Activated T-cell treated with anti-CD3 and anti-CD28 coated beads, Interleukin-2, amount 50 U/mL, for 24 hours (primary cell): Measurements from ENCODE around the gene MYH15.

Experiments
- DNase-seq: peaks from one replicate; pipeline ENCODE4 v3.0.0-alpha.2; 2020
- H3K27ac Mint-ChIP-seq: 2 replicates; pipeline ENCODE4 v1.8.0; 2020; ENCODE audit warnings: mild to moderate bottlenecking, mixed read lengths
- H3K27me3 Mint-ChIP-seq: 2 replicates; pipeline ENCODE4 v1.8.0; 2020; ENCODE audit warnings: mixed read lengths
- H3K36me3 Mint-ChIP-seq: 2 replicates; pipeline ENCODE4 v1.8.0; 2020; ENCODE audit warnings: low read depth, mixed read lengths
- H3K4me1 Mint-ChIP-seq: 2 replicates; pipeline ENCODE4 v1.8.0; 2020; ENCODE audit warnings: low read depth, mixed read lengths
- H3K4me3 Mint-ChIP-seq: 2 replicates; pipeline ENCODE4 v1.8.0; 2020; ENCODE audit warnings: mild to moderate bottlenecking, moderate library complexity, mixed read lengths
- H3K9me3 Mint-ChIP-seq: 2 replicates; pipeline ENCODE4 v1.8.0; 2020; ENCODE audit warnings: mixed read lengths

Gene MYH15

DNA sequence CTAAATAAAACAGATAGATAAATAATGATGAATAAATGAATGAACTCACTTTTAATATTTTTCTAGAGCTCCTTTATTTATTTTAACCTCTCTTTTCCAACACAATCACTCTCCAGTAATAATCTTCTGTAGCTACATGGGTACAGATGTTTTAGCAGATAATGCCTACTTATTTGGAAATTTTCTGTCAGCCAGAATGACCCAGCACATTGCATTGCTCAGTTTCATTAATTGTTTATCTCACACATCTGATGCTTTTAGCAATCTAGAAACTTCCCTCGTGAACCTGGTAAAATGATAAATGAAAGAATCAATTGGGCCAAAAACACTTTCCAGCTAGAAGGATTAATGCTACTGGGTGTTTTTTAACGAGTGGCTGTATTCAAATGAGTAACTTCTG is 14.9 kb upstream of the MYH15 start:
- no peak overlapping the region for H3K27ac Mint-ChIP-seq
- H3K27me3 Mint-ChIP-seq = peaks cover 9% of the 10 kb centered on the region
- H3K4me3 Mint-ChIP-seq = no peak overlapping the region
- no peaks in the 10 kb centered on the region for H3K4me1 Mint-ChIP-seq
- no peaks in the 10 kb centered on the region for H3K36me3 Mint-ChIP-seq
- H3K9me3 Mint-ChIP-seq = no peaks in the 10 kb centered on the region
- DNase-seq = no peak

- no peaks in the 10 kb centered on the region for H3K4me1 Mint-ChIP-seq
- peaks cover 9% of the 10 kb centered on the region for H3K27me3 Mint-ChIP-seq
- no peak overlapping the region for H3K27ac Mint-ChIP-seq
- H3K36me3 Mint-ChIP-seq = no peaks in the 10 kb centered on the region
- H3K9me3 Mint-ChIP-seq = no peaks in the 10 kb centered on the region
- no peak for DNase-seq
- H3K4me3 Mint-ChIP-seq = no peak overlapping the region
Observed at GRCh38 chr3:108524537-108524936, 14.1 kb upstream of the MYH15 start.

GRCh38 chr3:108518895-108519294 is 8.5 kb upstream of the MYH15 start:
- Mint-ChIP-seq H3K4me1 (no peaks in the 10 kb centered on the region), H3K27ac (no peak overlapping the region), H3K36me3 (no peaks in the 10 kb centered on the region), H3K9me3 (no peaks in the 10 kb centered on the region), H3K4me3 (no peak overlapping the region), H3K27me3 (no peaks in the 10 kb centered on the region)
- DNase-seq = no peak

DNA sequence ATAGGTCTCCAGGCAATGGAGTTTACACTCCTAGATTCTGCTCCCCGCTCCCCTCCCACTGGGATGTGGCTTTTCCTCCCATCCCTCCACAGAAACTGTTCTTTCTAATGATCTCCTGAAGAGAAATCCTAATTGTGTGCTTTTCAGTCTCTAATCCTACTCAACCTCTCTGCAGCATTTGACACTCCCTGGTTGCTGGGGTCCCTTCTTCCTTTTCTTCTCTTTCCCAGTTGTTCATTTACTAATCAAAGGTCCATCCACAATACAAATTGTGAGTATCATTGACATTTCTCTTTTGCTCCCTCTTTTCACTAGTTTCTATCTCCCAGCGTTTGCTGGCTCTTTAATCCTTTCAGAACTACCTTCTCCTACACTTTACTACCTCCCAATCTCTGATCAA is 6.5 kb upstream of the MYH15 start:
- no peak for DNase-seq
- H3K9me3 Mint-ChIP-seq = no peaks in the 10 kb centered on the region
- H3K36me3 Mint-ChIP-seq = no peaks in the 10 kb centered on the region
- no peak overlapping the region for H3K4me3 Mint-ChIP-seq
- H3K27me3 Mint-ChIP-seq = no peaks in the 10 kb centered on the region
- H3K27ac Mint-ChIP-seq = no peak overlapping the region
- no peaks in the 10 kb centered on the region for H3K4me1 Mint-ChIP-seq

- Mint-ChIP-seq H3K4me1 (no peaks in the 10 kb centered on the region), H3K4me3 (no peak overlapping the region), H3K27me3 (no peaks in the 10 kb centered on the region), H3K27ac (no peak overlapping the region), H3K9me3 (no peaks in the 10 kb centered on the region), H3K36me3 (no peaks in the 10 kb centered on the region)
- DNase-seq = no peak
Observed at GRCh38 chr3:108513961-108514360, 3.6 kb upstream of the MYH15 start.

- Mint-ChIP-seq H3K9me3 (no peaks in the 10 kb centered on the region), H3K27ac (no peak overlapping the region), H3K4me3 (no peak overlapping the region), H3K4me1 (no peaks in the 10 kb centered on the region), H3K36me3 (no peaks in the 10 kb centered on the region), H3K27me3 (no peaks in the 10 kb centered on the region)
- no peak for DNase-seq
Observed at GRCh38 chr3:108512671-108513070, 2.3 kb upstream of the MYH15 start.

GRCh38 chr3:108511490-108511889 is 1.1 kb upstream of the MYH15 start:
- H3K4me3 Mint-ChIP-seq = no peak overlapping the region
- no peaks in the 10 kb centered on the region for H3K9me3 Mint-ChIP-seq
- H3K36me3 Mint-ChIP-seq = no peaks in the 10 kb centered on the region
- H3K27ac Mint-ChIP-seq = no peak overlapping the region
- no peak for DNase-seq
- H3K27me3 Mint-ChIP-seq = no peaks in the 10 kb centered on the region
- H3K4me1 Mint-ChIP-seq = no peaks in the 10 kb centered on the region

DNA sequence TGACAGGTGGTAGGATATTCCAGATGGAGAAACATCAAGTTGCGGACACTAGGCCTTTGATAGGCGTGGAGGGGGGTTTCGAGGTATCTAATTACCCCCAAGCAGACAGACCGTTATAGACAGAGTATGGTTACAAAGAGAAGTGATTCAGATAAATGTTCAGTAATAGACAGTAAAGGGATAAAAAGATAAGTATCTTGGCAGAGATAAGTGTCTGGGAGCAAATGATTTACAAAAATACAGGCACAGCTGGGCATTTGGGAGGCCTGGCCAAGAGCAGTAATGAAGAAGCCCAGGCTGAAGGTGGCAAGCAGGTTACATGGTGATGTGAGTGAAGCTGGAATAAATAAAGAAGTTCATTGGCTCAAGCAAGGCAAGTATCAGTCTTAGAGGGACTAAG is 659 bp upstream of the MYH15 start:
- no peaks in the 10 kb centered on the region for H3K4me1 Mint-ChIP-seq

DNA sequence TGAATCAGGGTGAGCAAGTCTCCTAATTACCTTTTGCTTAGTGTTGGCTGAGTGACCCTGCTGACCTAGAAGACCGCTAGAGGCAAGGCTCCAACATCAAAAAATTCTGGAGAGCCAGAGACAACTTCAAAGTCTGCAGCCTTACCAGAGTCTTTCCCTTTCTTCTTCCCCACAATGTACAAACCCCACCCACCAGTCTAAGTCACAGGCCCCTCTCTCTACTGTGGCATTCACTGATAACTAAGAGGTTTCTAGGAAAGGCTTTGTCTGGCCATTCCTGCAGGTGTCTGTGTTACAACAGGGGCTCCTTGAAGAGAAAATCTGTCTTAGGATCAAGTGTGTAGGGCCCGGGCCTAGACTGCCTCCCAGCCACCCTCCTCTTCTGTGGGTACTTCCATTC is 525 bp downstream of the MYH15 start:
- DNase-seq = no peak
- no peak overlapping the region for H3K27ac Mint-ChIP-seq
- H3K9me3 Mint-ChIP-seq = no peaks in the 10 kb centered on the region
- no peaks in the 10 kb centered on the region for H3K4me1 Mint-ChIP-seq
- H3K27me3 Mint-ChIP-seq = no peaks in the 10 kb centered on the region
- H3K36me3 Mint-ChIP-seq = no peaks in the 10 kb centered on the region
- no peak overlapping the region for H3K4me3 Mint-ChIP-seq

More for the DNA sequence above, 659 bp upstream of the MYH15 start:
- Mint-ChIP-seq H3K36me3 (no peaks in the 10 kb centered on the region), H3K4me3 (no peak overlapping the region), H3K27me3 (no peaks in the 10 kb centered on the region), H3K27ac (no peak overlapping the region), H3K9me3 (no peaks in the 10 kb centered on the region)
- DNase-seq = no peak

- Mint-ChIP-seq H3K9me3 (no peaks in the 10 kb centered on the region), H3K4me1 (no peaks in the 10 kb centered on the region), H3K36me3 (no peaks in the 10 kb centered on the region), H3K27ac (no peak overlapping the region), H3K27me3 (no peaks in the 10 kb centered on the region), H3K4me3 (no peak overlapping the region)
- no peak for DNase-seq
Observed at GRCh38 chr3:108509263-108509662, 1.1 kb downstream of the MYH15 start.

DNA sequence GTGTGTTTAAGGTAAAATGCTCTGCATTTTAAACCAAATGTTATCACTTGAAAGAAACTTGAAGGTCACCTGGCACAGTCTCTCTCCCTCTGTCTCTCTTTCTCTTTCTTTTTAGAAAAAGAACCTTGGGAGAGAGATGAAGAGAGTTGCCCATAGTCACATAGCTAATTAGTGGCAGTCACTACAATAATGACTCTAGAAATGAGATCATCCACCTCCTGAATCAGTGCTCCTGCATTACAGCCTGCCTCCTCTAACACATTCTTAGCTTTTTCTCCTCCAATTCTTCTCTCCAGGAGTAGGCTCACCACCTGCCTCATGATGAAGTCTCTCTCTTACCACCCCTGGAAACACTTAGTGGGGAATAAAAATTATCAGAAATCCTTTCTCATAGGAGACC is 2.5 kb downstream of the MYH15 start:
- H3K27ac Mint-ChIP-seq = no peak overlapping the region
- no peak for DNase-seq
- H3K27me3 Mint-ChIP-seq = no peaks in the 10 kb centered on the region
- no peaks in the 10 kb centered on the region for H3K4me1 Mint-ChIP-seq
- no peaks in the 10 kb centered on the region for H3K9me3 Mint-ChIP-seq
- no peak overlapping the region for H3K4me3 Mint-ChIP-seq
- no peaks in the 10 kb centered on the region for H3K36me3 Mint-ChIP-seq

- H3K36me3 Mint-ChIP-seq = no peaks in the 10 kb centered on the region
- H3K27ac Mint-ChIP-seq = no peak overlapping the region
- H3K4me3 Mint-ChIP-seq = no peak overlapping the region
- no peaks in the 10 kb centered on the region for H3K4me1 Mint-ChIP-seq
- no peaks in the 10 kb centered on the region for H3K27me3 Mint-ChIP-seq
- no peaks in the 10 kb centered on the region for H3K9me3 Mint-ChIP-seq
- DNase-seq = no peak
Observed at GRCh38 chr3:108505811-108506210, 4.6 kb downstream of the MYH15 start.

DNA sequence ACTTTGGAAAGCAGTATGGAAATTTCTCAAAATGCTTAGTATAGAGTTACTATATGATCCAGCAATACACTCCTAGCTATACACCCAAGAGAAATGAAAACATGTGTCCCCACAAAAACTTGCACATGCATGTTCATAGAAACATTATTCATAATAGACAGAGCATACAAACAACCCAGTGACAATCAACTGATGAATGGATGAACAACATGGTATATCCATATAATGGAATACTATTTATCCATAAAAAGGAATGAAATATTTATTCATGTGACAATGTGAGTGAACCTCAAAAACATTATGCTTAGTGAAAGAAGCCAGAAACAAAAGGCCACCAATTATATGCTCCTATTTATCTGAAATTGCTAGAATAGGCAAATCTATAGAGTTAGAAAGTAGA is 6.7 kb downstream of the MYH15 start:
- DNase-seq = no peak
- no peaks in the 10 kb centered on the region for H3K36me3 Mint-ChIP-seq
- no peak overlapping the region for H3K4me3 Mint-ChIP-seq
- no peak overlapping the region for H3K27ac Mint-ChIP-seq
- no peaks in the 10 kb centered on the region for H3K27me3 Mint-ChIP-seq
- no peaks in the 10 kb centered on the region for H3K9me3 Mint-ChIP-seq
- no peaks in the 10 kb centered on the region for H3K4me1 Mint-ChIP-seq

DNA sequence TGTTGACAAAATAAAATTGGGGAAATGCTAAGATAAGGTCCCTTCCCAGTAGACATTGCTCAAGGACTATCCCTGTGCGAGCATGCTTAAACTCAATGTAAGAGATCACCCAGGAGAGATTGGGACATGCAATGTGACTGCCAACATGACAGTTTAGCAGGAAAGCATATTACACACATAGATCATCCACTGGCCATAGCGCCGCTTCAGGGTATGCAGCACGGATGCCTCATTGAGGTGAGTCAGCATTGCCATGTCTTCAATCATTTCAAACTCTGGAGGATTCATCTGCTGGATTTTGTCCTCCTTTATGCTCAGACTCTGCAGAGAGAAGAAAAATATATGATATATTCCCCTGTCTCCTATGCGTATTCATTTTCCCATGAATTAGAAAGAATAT is 8.9 kb downstream of the MYH15 start:
- Mint-ChIP-seq H3K4me3 (no peak overlapping the region), H3K27me3 (no peaks in the 10 kb centered on the region), H3K9me3 (no peaks in the 10 kb centered on the region), H3K4me1 (no peaks in the 10 kb centered on the region), H3K36me3 (no peaks in the 10 kb centered on the region), H3K27ac (no peak overlapping the region)
- DNase-seq = no peak

- Mint-ChIP-seq H3K36me3 (no peaks in the 10 kb centered on the region), H3K4me1 (no peaks in the 10 kb centered on the region), H3K9me3 (no peaks in the 10 kb centered on the region), H3K27me3 (no peaks in the 10 kb centered on the region), H3K27ac (no peak overlapping the region), H3K4me3 (no peak overlapping the region)
- DNase-seq = no peak
Observed at GRCh38 chr3:108500728-108501127, 9.7 kb downstream of the MYH15 start.

DNA sequence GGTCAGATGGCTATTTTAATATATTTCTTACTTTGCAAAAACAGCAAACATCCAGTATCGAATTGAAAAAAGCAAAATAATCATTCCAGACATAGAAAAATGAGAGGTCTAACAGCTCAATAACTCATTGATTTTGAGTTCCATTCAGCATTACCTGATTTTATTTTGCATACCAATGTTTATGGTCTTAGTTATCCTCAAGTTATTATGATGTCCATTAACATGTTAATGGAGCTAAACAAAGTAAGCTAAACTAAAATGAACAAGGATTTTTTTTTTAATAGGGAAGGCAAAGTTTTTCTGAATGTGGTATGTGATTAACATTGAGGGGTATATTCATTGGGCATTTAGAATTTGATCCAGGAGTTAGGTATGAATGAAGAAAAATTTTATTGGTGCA is 13.1 kb downstream of the MYH15 start:
- Mint-ChIP-seq H3K27me3 (no peaks in the 10 kb centered on the region), H3K27ac (no peak overlapping the region), H3K9me3 (no peaks in the 10 kb centered on the region)

More for the DNA sequence above, 13.1 kb downstream of the MYH15 start:
- Mint-ChIP-seq H3K36me3 (no peaks in the 10 kb centered on the region), H3K4me3 (no peak overlapping the region), H3K4me1 (no peaks in the 10 kb centered on the region)
- no peak for DNase-seq
